Keratinocyte (primary cell): ENCODE results near the gene MRPS23. TPM values are rescaled to one million over a fixed set of nuclear protein-coding genes. Genes with fewer than 3 reads are reported as not detected.

ENCODE experiments used
- DNase-seq: peaks from one replicate; pipeline ENCODE4 v3.0.0-alpha.2; 2011; ENCODE audit warnings: low read depth, missing footprints, low spot score
- FAIRE-seq: peaks from 2 replicates; lab custom pipeline; 2011; peaks lifted over from hg19 to GRCh38; lab: Jason Lieb, UNC
- H2AFZ ChIP-seq: 2 replicates; pipeline ENCODE4 v1.6.0; 2012; ENCODE audit warnings: low read length, control low read depth, inconsistent platforms; ENCODE audit not compliant: control insufficient read depth
- H3K27ac ChIP-seq: 2 replicates; pipeline ENCODE4 v1.5.1; 2011; ENCODE audit warnings: low read length; ENCODE audit not compliant: control insufficient read depth, insufficient read depth
- H3K27me3 ChIP-seq: 3 replicates; pipeline ENCODE4 v1.6.0; 2011; ENCODE audit warnings: low read length; ENCODE audit not compliant: control insufficient read depth, insufficient read depth; ENCODE audit errors: extremely low read depth
- H3K36me3 ChIP-seq, 2 experiments: 2 replicates in 1 of 2; 3 replicates in 1 of 2; pipeline ENCODE4 v1.5.1; 2011; ENCODE audit warnings: low read length in 2 of 2, mild to moderate bottlenecking in 1 of 2; ENCODE audit not compliant: control insufficient read depth in 2 of 2, insufficient read depth in 2 of 2; ENCODE audit errors: extremely low read depth in 1 of 2
- H3K4me1 ChIP-seq: 3 replicates; pipeline ENCODE4 v1.5.1; 2011; ENCODE audit warnings: low read length; ENCODE audit not compliant: control insufficient read depth, insufficient read depth; ENCODE audit errors: extremely low read depth
- H3K4me2 ChIP-seq: 3 replicates; pipeline ENCODE4 v1.6.0; 2011; ENCODE audit warnings: low read depth, low read length; ENCODE audit not compliant: control insufficient read depth, insufficient read depth; ENCODE audit errors: extremely low read depth
- H3K4me3 ChIP-seq, 3 experiments: fragments of 200-600 bp in 1 of 3; sonication (generic) in 1 of 3; 2 replicates in 2 of 3; 3 replicates in 1 of 3; pipeline ENCODE4 v1.5.1; 2011 to 2016; ENCODE audit warnings: low read length in 3 of 3, mild to moderate bottlenecking in 3 of 3, control low read depth in 2 of 3, inconsistent platforms in 1 of 3, low read depth in 1 of 3, mixed read lengths in 1 of 3, mixed run types in 1 of 3, moderate library complexity in 1 of 3; ENCODE audit not compliant: control insufficient read depth in 2 of 3, insufficient read depth in 2 of 3; ENCODE audit errors: extremely low read depth in 1 of 3
- H3K79me2 ChIP-seq: 2 replicates; pipeline ENCODE4 v1.6.0; 2012; ENCODE audit warnings: low read length; ENCODE audit not compliant: control insufficient read depth, insufficient read depth
- H3K9ac ChIP-seq: 3 replicates; pipeline ENCODE4 v1.6.0; 2011; ENCODE audit warnings: low read length; ENCODE audit not compliant: control insufficient read depth, insufficient read depth; ENCODE audit errors: extremely low read depth
- H3K9me1 ChIP-seq: 3 replicates; pipeline ENCODE4 v1.6.0; 2011; ENCODE audit warnings: low read length; ENCODE audit not compliant: control insufficient read depth, insufficient read depth; ENCODE audit errors: extremely low read depth
- H3K9me3 ChIP-seq: 2 replicates; pipeline ENCODE4 v1.5.1; 2012; ENCODE audit warnings: low read depth, low read length; ENCODE audit not compliant: control insufficient read depth
- H4K20me1 ChIP-seq: 3 replicates; pipeline ENCODE4 v1.6.0; 2011; ENCODE audit warnings: low read length; ENCODE audit not compliant: control insufficient read depth, insufficient read depth; ENCODE audit errors: extremely low read depth
- CTCF ChIP-seq, 3 experiments: IDR thresholded peaks in 1 of 3; conservative IDR thresholded peaks in 1 of 3; optimal IDR thresholded peaks in 1 of 3; 2 replicates in 2 of 3; 3 replicates in 1 of 3; pipeline versions ENCODE3 to v1.5.1; 2011; ENCODE audit warnings: low read length in 3 of 3, mild to moderate bottlenecking in 3 of 3, moderate library complexity in 2 of 3, control low read depth in 1 of 3, inconsistent platforms in 1 of 3; ENCODE audit not compliant: insufficient read depth in 2 of 3; ENCODE audit errors: extremely low read depth in 1 of 3
- EZH2 ChIP-seq: IDR thresholded peaks from one replicate; pipeline ENCODE4 v1.6.1; 2012; ENCODE audit warnings: inconsistent platforms, mild to moderate bottlenecking, low read length, moderate library complexity
- dilution Hi-C: fragments of 300-500 bp; cut with MboI; formaldehyde crosslinking; loops from one replicate; pipeline ENCODE4 v1.7.0; 2020; ENCODE audit warnings: low sequenced_read_pairs; ENCODE audit not compliant: extremely low pct_ligation_motif_present
- polyA plus RNA-seq, 5 experiments: library from polyadenylated mRNA; depleted of rRNA in 3 of 5; stranded (reverse) in 3 of 5; stranded (forward) in 1 of 5; unstranded in 1 of 5; fragments of >200 nt; gene quantifications; 1 replicate in 1 of 5; 2 replicates in 3 of 5; 3 replicates in 1 of 5; pipeline versions ENCODE4 v1.2.1 to v1.2.3, GENCODE V29; 2011 to 2012; ENCODE audit warnings: missing spikeins in 2 of 5, low read depth in 1 of 5, low replicate concordance in 1 of 5

Gene MRPS23
- polyA plus RNA-seq, 1 donor (not counting 4 experiments of a cell fraction or from before 2014, with no cell fraction given), result 57.3 TPM

DNA sequence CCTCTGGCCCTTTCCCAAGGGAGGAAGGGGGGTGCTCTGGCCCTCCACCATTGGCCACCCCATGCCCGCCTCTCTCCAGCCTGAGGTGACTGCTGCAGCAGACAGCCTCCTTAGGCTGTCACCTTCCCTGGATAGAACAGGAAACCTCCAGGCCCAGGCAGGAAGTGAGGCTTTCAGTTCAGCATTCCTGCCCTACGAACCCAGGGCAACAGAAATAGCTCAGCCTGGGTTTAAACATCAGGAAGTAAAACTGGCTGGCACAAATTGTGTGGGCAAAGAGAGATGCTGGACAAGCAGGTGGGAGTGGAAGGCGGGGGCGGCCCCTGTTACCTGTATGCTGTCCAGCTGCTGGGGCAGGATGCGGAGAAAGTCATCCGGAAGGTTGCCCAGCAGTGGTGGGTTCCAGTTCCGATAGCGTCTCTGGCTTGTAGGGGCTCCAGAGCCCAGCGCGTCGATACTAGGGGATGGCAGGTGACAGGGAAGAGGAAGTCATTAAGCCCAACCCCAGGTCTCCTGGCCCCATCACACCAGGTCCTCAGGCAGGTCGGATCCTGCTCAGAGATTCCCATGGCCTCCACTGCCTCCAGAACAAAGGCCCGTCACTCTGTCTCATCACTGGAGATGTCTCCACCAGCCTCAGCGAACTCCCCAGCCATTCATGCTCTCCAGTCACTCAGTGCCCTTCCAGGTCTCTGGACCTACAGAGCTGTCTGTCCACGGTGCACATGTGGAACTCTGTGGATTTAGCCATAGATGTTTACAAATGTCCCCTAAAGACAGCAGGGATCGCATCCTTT lies 23.6 kb upstream of the MRPS23 start:
- FAIRE-seq (peak; percentile 46), DNase-seq (no peak)
- Histone ChIP-seq H3K79me2 (no peaks in the 10 kb centered on the region), H3K4me2 (no peak overlapping the region), H4K20me1 (no peaks in the 10 kb centered on the region), H2AFZ (no peak overlapping the region), H3K36me3 (peaks cover 13 to 18% of the 10 kb centered on the region in 2 experiments), H3K9me3 (no peaks in the 10 kb centered on the region), H3K9ac (no peak overlapping the region), H3K4me1 (peaks cover 72% of the 10 kb centered on the region), H3K4me3 (no peak overlapping the region), H3K9me1 (peaks cover 2% of the 10 kb centered on the region), H3K27ac (peak overlapping the region; percentile 1), H3K27me3 (no peaks in the 10 kb centered on the region)
- TF ChIP-seq CTCF (optimal IDR thresholded peaks at IDR 0.05 in 1 of 3, IDR thresholded peaks at IDR 0.05 in 1 of 3, conservative IDR thresholded peaks at IDR 0.05 in 1 of 3; ENCODE audit: extremely low read depth in 1 of 3, insufficient read depth in 2 of 3, low read length in 3 of 3) (no peak), EZH2 (no peak)
- dilution Hi-C loops, result no loop called here

DNA sequence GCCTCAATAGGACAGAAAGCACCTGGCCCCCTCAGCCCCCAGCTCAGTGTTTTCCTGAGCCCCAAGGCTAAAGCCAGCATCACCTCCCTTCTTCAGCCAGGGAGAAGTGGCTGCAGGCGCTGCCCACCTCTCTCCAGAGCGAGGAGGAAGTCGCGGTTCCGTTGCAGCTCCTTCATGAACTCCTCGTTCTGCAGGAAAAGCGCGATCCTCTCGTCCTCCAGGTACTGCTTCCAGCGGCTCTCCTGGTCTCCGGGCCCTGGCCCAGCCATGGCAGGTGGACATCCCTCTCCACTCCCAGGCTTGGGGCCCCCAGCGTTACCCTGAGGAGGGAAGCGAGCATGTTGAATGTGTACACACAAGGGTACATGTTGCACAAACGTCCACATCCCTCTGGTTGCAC lies 22.7 kb upstream of the MRPS23 start:
- H3K27ac ChIP-seq, result no peak overlapping the region
- FAIRE-seq, result no peak
- no peaks in the 10 kb centered on the region for H3K27me3 ChIP-seq
- no peak for DNase-seq
- no peak overlapping the region for H2AFZ ChIP-seq
- no peaks in the 10 kb centered on the region for H4K20me1 ChIP-seq
- H3K9me1 ChIP-seq, result peaks cover 2% of the 10 kb centered on the region
- no peak overlapping the region for H3K4me3 ChIP-seq
- H3K4me1 ChIP-seq, result peaks cover 75% of the 10 kb centered on the region
- no peaks in the 10 kb centered on the region for H3K79me2 ChIP-seq
- no peaks in the 10 kb centered on the region for H3K9me3 ChIP-seq
- no peak overlapping the region for H3K9ac ChIP-seq
- dilution Hi-C loops, result no loop called here
- H3K4me2 ChIP-seq, result no peak overlapping the region
- H3K36me3 ChIP-seq, result peaks cover 13 to 16% of the 10 kb centered on the region in 2 experiments
- TF ChIP-seq EZH2 (no peak), CTCF (optimal IDR thresholded peaks at IDR 0.05 in 1 of 3, IDR thresholded peaks at IDR 0.05 in 1 of 3, conservative IDR thresholded peaks at IDR 0.05 in 1 of 3; ENCODE audit: extremely low read depth in 1 of 3, insufficient read depth in 2 of 3, low read length in 3 of 3) (no peak)
